Mesothelial cell of epicardium (in vitro differentiated cells): ENCODE data around the gene CCDC149. TPM values are rescaled to one million over a fixed set of nuclear protein-coding genes. Genes with fewer than 3 reads are reported as not detected.

Source experiments
- DNase-seq, 2 experiments: peaks; one replicate each; pipeline ENCODE4 v3.0.0; 2021; ENCODE audit warnings: low spot score in 2 of 2; ENCODE audit not compliant: unreplicated experiment in 2 of 2
- H3K27ac Mint-ChIP-seq: 2 replicates; pipeline ENCODE4 v1.8.0; 2021; ENCODE audit warnings: mixed read lengths
- H3K27me3 Mint-ChIP-seq: 2 replicates; pipeline ENCODE4 v1.8.0; 2021; ENCODE audit warnings: low read depth, mixed read lengths
- H3K36me3 Mint-ChIP-seq: 2 replicates; pipeline ENCODE4 v1.8.0; 2021; ENCODE audit warnings: mixed read lengths
- H3K4me1 Mint-ChIP-seq: 2 replicates; pipeline ENCODE4 v1.8.0; 2021; ENCODE audit warnings: mixed read lengths
- H3K4me3 Mint-ChIP-seq: 2 replicates; pipeline ENCODE4 v1.8.0; 2021; ENCODE audit warnings: mild to moderate bottlenecking, moderate library complexity, mixed read lengths
- H3K9me3 Mint-ChIP-seq: 2 replicates; pipeline ENCODE4 v1.8.0; 2021; ENCODE audit warnings: mixed read lengths
- total RNA-seq: library from RNA; stranded (reverse); gene quantifications from 3 replicates; pipeline ENCODE4 v1.2.1, GENCODE V29; 2021
- TF ChIP-seq, protein P1 (sequence below): fragments of 200-600 bp; sonication (generic); IDR thresholded peaks from one replicate; pipeline ENCODE4 v1.5.0; 2021; ENCODE audit warnings: antibody characterized with exemption; ENCODE audit not compliant: unreplicated experiment

Gene CCDC149
- total RNA-seq, 1 donor from 2014 or later = 16.2 TPM

DNA sequence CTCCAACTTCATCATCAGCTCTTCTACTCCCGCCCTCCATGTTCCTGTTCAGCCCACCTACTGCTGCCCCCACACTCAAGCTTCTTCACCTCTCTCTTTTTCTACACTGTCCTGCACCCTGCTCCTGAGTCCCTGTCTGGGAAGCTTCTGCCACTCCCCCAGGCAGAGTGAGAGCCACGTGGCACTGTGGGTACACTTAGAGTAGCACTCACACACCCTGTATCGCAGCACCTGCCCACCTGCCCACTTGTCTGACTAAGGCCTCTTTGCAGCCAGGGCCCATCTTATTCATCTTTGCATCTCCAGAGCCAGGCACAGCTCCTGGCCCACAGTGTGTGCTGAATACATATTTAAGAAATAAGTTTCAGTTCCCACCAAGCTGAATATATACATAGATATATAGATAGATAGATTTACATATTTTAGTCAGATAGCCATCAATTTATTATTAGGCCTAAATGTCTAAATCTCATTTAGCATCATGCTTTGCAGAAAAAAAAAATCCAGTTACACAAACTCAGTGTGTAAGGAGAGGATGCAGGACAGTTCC lies 24.9 kb downstream of the CCDC149 start:
- no peak overlapping the region for H3K27ac Mint-ChIP-seq
- peaks cover under 1% of the 10 kb centered on the region for H3K4me1 Mint-ChIP-seq
- H3K27me3 Mint-ChIP-seq = no peaks in the 10 kb centered on the region
- no peaks in the 10 kb centered on the region for H3K9me3 Mint-ChIP-seq
- peaks cover 4% of the 10 kb centered on the region for H3K36me3 Mint-ChIP-seq
- TF ChIP-seq, protein P1, sequence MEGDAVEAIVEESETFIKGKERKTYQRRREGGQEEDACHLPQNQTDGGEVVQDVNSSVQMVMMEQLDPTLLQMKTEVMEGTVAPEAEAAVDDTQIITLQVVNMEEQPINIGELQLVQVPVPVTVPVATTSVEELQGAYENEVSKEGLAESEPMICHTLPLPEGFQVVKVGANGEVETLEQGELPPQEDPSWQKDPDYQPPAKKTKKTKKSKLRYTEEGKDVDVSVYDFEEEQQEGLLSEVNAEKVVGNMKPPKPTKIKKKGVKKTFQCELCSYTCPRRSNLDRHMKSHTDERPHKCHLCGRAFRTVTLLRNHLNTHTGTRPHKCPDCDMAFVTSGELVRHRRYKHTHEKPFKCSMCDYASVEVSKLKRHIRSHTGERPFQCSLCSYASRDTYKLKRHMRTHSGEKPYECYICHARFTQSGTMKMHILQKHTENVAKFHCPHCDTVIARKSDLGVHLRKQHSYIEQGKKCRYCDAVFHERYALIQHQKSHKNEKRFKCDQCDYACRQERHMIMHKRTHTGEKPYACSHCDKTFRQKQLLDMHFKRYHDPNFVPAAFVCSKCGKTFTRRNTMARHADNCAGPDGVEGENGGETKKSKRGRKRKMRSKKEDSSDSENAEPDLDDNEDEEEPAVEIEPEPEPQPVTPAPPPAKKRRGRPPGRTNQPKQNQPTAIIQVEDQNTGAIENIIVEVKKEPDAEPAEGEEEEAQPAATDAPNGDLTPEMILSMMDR = no peak
- no peak overlapping the region for H3K4me3 Mint-ChIP-seq
- DNase-seq = no peak

DNA sequence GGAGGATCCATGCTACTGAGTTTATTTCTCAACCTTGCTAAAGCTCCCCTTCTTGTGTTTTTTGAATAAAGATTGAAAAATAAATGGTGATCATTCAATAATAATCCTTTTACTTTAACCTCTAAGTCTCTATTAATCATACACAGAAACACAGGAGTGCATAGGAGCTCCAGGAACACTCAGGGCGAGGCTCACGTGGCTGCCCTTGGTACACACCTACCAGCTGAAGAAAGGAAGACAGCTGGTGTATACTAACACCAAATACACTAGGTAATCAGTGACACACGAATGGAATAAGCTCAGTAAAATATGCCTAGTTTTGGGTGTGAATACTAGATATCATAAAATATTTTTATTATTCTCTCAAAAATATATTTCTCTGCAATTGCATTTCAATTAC lies 26.2 kb downstream of the CCDC149 start:
- Mint-ChIP-seq H3K27me3 (no peaks in the 10 kb centered on the region), H3K27ac (no peak overlapping the region), H3K9me3 (no peaks in the 10 kb centered on the region), H3K4me3 (no peak overlapping the region), H3K4me1 (peaks cover 4% of the 10 kb centered on the region), H3K36me3 (peaks cover 4% of the 10 kb centered on the region)
- no peak for DNase-seq
- TF ChIP-seq, protein P1 = no peak

DNA sequence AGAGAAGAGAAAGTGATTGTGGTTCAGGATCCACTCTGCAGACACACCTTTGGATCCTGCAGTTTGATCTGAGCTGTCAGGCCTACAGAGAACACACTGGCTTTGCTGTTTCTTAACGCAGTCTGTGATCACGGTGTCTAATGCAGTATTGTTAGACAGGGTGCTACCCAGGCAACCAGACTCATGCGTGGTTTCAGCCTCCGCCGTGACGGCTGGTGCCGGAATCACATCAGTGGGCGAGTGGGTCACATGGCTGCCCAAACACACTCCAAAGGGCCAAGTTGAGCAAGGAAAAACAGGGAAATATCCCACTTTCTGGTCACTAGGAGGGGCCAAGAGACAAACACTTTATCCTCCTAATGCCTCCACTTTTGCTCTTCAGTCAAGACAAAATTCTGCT lies 27.5 kb downstream of the CCDC149 start:
- no peak overlapping the region for H3K27ac Mint-ChIP-seq
- DNase-seq = no peak
- H3K4me1 Mint-ChIP-seq = peaks cover 4% of the 10 kb centered on the region
- H3K9me3 Mint-ChIP-seq = no peaks in the 10 kb centered on the region
- peaks cover 2% of the 10 kb centered on the region for H3K36me3 Mint-ChIP-seq
- H3K27me3 Mint-ChIP-seq = no peaks in the 10 kb centered on the region
- H3K4me3 Mint-ChIP-seq = no peak overlapping the region
- TF ChIP-seq, protein P1 = no peak

DNA sequence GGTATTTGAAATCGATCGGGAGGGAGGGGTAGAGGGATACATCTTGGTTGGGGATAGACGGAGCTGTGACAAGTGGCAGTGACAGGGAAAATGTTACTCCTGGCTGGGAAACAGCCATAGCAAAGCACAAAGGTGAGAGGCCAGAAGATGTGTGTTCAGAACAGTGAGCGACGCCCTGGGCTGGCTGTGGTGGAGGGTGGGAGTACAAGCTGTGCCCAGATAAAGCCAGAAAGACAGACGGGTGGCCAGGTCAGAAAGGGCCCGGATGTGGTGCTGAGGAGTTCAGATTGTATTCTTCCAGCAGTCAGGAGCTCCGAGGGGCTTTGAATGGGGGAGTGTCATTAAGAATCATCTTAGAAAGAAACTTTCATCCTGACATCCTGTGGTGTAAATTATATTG lies 27.9 kb downstream of the CCDC149 start:
- no peaks in the 10 kb centered on the region for H3K9me3 Mint-ChIP-seq
- no peak overlapping the region for H3K4me3 Mint-ChIP-seq
- H3K36me3 Mint-ChIP-seq = peaks cover 2% of the 10 kb centered on the region
- H3K27me3 Mint-ChIP-seq = no peaks in the 10 kb centered on the region
- TF ChIP-seq, protein P1 = no peak
- H3K4me1 Mint-ChIP-seq = peaks cover 4% of the 10 kb centered on the region
- DNase-seq = no peak
- no peak overlapping the region for H3K27ac Mint-ChIP-seq

DNA sequence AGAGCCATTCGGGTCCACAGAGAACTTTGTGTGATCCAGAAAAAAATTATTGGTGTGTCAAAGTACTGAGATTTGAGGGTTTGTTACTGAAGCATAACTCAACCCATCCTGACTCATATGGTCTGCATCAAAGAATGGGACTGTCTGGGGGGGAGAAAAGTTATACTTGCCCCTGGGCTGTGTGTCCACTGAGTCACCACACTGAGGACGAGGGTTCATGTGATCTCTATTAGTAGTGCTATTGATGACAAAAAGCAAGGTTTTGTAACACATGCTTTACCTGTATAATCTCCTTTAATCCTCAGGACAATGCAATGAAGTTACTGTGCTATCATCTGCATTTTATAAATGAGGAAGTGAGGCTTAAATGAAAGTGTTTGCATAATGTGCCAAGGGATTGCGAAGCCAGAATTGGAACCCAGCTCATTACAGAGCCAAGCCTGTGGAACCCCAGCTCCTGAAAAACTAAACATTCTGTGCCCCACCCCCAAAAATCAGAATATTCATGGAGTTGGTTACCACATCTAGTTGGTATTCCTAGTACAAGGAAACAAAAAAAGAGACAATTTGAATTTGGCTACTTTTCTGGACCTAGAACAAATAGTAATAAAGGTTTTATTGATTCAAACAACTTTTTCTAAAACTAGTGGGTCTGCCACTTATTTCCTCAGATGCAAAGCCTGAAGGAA lies 31.2 kb downstream of the CCDC149 start:
- TF ChIP-seq, protein P1 = no peak
- DNase-seq = no peak
- H3K4me3 Mint-ChIP-seq = no peak overlapping the region

More for the DNA sequence above, 31.2 kb downstream of the CCDC149 start:
- H3K27me3 Mint-ChIP-seq = no peaks in the 10 kb centered on the region
- H3K4me1 Mint-ChIP-seq = peaks cover 17% of the 10 kb centered on the region
- H3K9me3 Mint-ChIP-seq = no peaks in the 10 kb centered on the region
- H3K27ac Mint-ChIP-seq = no peak overlapping the region
- H3K36me3 Mint-ChIP-seq = peaks cover 2% of the 10 kb centered on the region
